ENCODE measurements around the gene CLNK. TPM values are rescaled to one million over a fixed set of nuclear protein-coding genes. Genes with fewer than 3 reads are reported as not detected.

The CLNK gene
- total and polyA plus RNA-seq, 8 donors = 0.08 to 2.7 (median 0.72) TPM; not detected in 4

GRCh38 chr4:10569491-10569890 lies 115.1 kb downstream of the CLNK start:
- TF ChIP-seq EP300 (IDR thresholded peaks at IDR 0.05) (no peak), POLR2A (IDR thresholded peaks at IDR 0.05) (no peak)
- H3K4me3 ChIP-seq = no peak overlapping the region
- no peak overlapping the region for H3K27ac ChIP-seq
- no peaks in the 10 kb centered on the region for H3K4me1 ChIP-seq
- intact Hi-C loops (cut with DNase I; ENCODE audit: low total_unique reads) = no loop called here
- no peaks in the 10 kb centered on the region for H3K36me3 ChIP-seq
- no peaks in the 10 kb centered on the region for H3K27me3 ChIP-seq
- H3K9me3 ChIP-seq = no peaks in the 10 kb centered on the region
- no peak for DNase-seq
- WGBS, 5 donors = 93 to 96% (median 94%) methylated on average over 2 of the region's 2 CpGs

GRCh38 chr4:10567766-10568165 lies 116.8 kb downstream of the CLNK start:
- no peak for TF ChIP-seq CTCF (IDR thresholded peaks at IDR 0.05)
- no peak overlapping the region for H3K27ac ChIP-seq
- H3K36me3 ChIP-seq = no peaks in the 10 kb centered on the region
- no peak for DNase-seq
- intact Hi-C loops (cut with DNase I; ENCODE audit: low total_unique reads) = no loop called here
- no peak overlapping the region for H3K4me3 ChIP-seq
- H3K27me3 ChIP-seq = no peaks in the 10 kb centered on the region
- no peaks in the 10 kb centered on the region for H3K9me3 ChIP-seq
- no peaks in the 10 kb centered on the region for H3K4me1 ChIP-seq

- H3K4me1 ChIP-seq = no peaks in the 10 kb centered on the region
These were observed 119.3 kb downstream of the CLNK start for GRCh38 chr4:10565166-10565780.

GRCh38 chr4:10554694-10555093 lies 129.9 kb downstream of the CLNK start:
- H3K4me3 ChIP-seq = no peak overlapping the region
- no peaks in the 10 kb centered on the region for H3K36me3 ChIP-seq
- H3K4me1 ChIP-seq = peaks cover 0 to 7% (median 2%) of the 10 kb centered on the region in 4 donors
- H3K27me3 ChIP-seq = peaks cover 0 to 8% (median 0%) of the 10 kb centered on the region in 3 donors
- H3K27ac ChIP-seq = no peak overlapping the region
- no peaks in the 10 kb centered on the region for H3K9me3 ChIP-seq
- intact Hi-C loops (cut with DNase I; ENCODE audit: low total_unique reads) = no loop called here
- 4 to 8% (median 6%) methylated on average over 6 of the region's 6 CpGs for WGBS, 5 donors
- TF ChIP-seq EP300 (IDR thresholded peaks at IDR 0.05) (no peak), POLR2A (IDR thresholded peaks at IDR 0.05) (no peak), POLR2AphosphoS5 (IDR thresholded peaks at IDR 0.05) (no peak), CTCF (IDR thresholded peaks at IDR 0.05) (peak in 5 of 7 experiments; percentile 48 to 75 (median 73))
- DNase-seq = peak; percentile 35 to 80

More at GRCh38 chr4:10565166-10565780, 119.3 kb downstream of the CLNK start:
- TF ChIP-seq POLR2AphosphoS5 (IDR thresholded peaks at IDR 0.05) = no peak
- TF ChIP-seq CTCF (IDR thresholded peaks at IDR 0.05) = no peak
- TF ChIP-seq POLR2A (IDR thresholded peaks at IDR 0.05) = no peak
- TF ChIP-seq EP300 (IDR thresholded peaks at IDR 0.05) = no peak
- H3K27me3 ChIP-seq = no peaks in the 10 kb centered on the region
- H3K4me3 ChIP-seq = no peak overlapping the region
- H3K36me3 ChIP-seq = no peaks in the 10 kb centered on the region
- no peak overlapping the region for H3K27ac ChIP-seq
- intact Hi-C loops (cut with DNase I; ENCODE audit: low total_unique reads) = no loop called here
- DNase-seq = no peak
- no peaks in the 10 kb centered on the region for H3K9me3 ChIP-seq
- WGBS, 5 donors = 71 to 83% (median 73%) methylated on average over 5 of the region's 5 CpGs

- Histone ChIP-seq H3K4me3 (no peak overlapping the region), H3K36me3 (no peaks in the 10 kb centered on the region), H3K27ac (no peak overlapping the region), H3K27me3 (peaks cover 0 to 8% (median 0%) of the 10 kb centered on the region in 3 donors), H3K4me1 (peaks cover 0 to 7% (median 2%) of the 10 kb centered on the region in 4 donors), H3K9me3 (no peaks in the 10 kb centered on the region)
- intact Hi-C loops (cut with DNase I; ENCODE audit: low total_unique reads) = no loop called here
- no peak for DNase-seq
- WGBS, 5 donors = 82 to 88% (median 85%) methylated on average over 2 of the region's 2 CpGs
- TF ChIP-seq POLR2A (IDR thresholded peaks at IDR 0.05) = no peak
These were observed 130.4 kb downstream of the CLNK start for GRCh38 chr4:10554121-10554520.
